GM18861 (cell line): Measurements from ENCODE around the gene SDF4.

Source experiments
- ATAC-seq: cut with Tn5 transposase; IDR thresholded peaks from one replicate; pipeline ENCODE4 v1.9.1; 2021; ENCODE audit not compliant: unreplicated experiment

The SDF4 gene

DNA sequence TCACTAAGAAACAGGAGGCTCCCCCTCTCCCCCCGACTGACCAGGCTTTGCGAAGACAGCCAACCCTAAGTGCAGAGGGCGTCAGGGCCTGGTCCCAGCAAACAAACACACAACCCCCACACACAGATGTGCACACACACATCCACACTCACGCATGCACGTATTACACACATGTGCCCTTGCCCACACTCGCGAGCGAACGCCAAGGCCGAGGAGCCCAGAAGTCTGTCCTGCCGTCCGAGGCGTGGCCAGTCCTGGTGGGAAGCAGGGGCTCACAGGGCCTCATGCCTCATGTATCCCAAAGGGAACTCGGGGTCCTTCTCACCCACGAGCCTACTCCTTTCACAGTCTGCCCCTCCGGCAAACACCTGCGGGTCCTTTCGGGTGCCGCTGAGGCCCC is 2.0 kb downstream of the SDF4 start:
- ATAC-seq, result no peak

- no peak for ATAC-seq
Observed at GRCh38 chr1:1228596-1229321, 3.0 kb downstream of the SDF4 start.

- ATAC-seq, result no peak
Observed at GRCh38 chr1:1228187-1228586, 3.6 kb downstream of the SDF4 start.

GRCh38 chr1:1227386-1227785 is 4.4 kb downstream of the SDF4 start:
- no peak for ATAC-seq

DNA sequence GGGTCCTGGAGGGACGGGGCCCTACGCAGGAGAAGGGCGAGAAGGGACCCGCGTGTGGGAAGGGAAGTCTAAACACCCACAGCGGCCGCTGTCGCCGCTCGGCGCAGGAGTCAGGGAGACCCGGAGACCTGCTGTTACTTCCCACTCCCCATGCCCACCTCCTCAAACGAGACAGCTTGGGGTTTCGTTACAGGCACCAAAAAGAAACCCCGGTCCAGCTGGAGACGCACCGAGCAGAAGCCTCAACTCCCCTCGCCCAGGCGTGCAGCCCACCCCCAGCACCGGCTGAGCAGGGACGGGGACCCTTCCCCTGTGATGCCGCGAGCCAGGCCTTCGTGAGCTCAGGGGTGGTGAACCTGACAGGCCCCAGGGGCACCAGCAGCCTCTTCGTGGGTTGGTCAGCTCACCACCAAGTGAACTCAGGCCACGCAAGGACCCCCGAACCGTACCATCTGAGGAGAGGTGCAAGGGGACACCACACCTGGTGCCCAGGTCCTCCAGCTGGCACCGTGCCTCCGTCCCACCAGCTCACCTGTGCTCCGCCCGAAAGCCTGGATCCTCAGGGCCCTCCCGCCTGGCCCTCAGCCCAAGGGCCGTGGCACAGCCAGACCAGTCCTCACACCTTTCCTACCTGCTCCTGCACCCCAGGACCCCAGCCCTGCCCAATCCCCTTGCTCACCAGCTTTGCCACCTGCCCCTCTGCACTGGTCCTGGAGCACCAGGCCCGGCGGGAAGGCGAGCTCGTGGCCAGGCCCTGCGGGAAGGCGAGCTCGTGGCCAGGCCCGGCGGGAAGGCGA is 5.0 kb downstream of the SDF4 start:
- ATAC-seq, result no peak

- no peak for ATAC-seq
Observed at GRCh38 chr1:1225913-1226312, 5.9 kb downstream of the SDF4 start.

DNA sequence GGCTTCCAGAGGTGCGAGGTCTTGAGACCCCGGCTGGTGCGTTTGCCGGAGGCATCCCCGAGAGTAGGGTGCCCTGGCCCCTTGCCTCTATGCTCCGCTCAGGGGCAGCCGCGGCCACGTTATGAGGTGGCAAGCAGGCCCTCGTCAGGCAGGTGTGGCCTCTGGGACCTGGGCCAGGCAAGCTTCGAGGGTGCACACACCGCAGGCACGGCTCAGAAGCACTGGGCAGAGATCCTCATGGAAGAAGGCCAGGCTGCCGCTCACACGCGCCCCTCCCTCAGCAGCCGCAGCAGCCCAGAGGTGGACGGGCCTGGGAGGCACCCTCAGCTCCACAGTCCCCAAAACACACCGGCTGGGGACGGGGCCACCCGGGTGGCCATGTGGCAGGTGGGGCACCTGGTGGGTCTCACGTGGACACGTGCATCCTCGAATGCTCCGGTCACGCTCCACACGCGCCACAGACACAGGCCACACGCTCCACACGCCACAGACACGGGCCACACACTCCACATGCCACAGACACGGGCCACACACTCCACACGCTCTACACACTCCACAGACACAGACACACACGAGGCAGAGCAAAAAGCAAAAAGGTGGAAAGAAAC is 6.5 kb downstream of the SDF4 start:
- ATAC-seq, result no peak

DNA sequence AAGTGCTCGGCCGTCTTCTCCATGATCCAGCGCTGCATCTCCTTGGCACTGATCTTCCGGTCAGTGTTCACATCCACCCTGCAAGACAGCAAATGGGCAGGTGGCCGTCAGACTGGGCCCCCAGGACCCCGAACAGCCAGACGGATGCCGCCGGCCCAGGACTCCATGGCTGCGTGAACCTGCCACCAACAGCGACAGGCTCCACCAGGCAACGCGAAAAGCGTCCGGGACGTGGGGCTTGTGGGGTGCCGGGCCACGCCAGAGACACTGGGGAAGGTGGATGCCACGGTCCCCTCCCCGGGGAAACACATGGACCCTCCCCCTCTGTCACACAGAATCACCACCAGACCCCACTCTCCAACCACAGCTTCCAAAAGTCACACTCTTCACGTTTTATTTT is 7.9 kb downstream of the SDF4 start:
- ATAC-seq, result no peak

DNA sequence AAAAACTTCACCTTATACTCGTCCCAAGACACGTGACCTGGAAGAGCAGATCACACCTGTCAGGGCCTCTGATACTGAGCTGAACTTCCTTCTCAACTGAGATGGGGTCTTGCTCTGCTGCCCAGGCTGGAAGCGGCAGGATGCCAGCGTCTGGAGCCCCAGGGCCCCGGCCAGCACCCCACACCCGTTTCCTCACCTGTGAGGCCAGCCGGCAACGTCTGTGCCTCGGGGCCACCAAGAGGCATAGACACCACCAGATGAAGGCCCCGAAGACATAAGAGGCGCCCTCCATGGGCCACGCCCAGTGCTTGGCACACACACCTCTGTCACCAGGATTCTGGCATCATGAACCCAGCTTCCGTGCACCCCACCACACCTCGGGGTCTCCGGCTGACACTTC is 8.5 kb downstream of the SDF4 start:
- ATAC-seq, result no peak

- ATAC-seq, result no peak
Observed at GRCh38 chr1:1222575-1223225, 9.1 kb downstream of the SDF4 start.

GRCh38 chr1:1221887-1222574 is 9.8 kb downstream of the SDF4 start:
- no peak for ATAC-seq

GRCh38 chr1:1220197-1220596 is 11.6 kb downstream of the SDF4 start:
- ATAC-seq, result no peak

- no peak for ATAC-seq
Observed at GRCh38 chr1:1219341-1219740, 12.5 kb downstream of the SDF4 start.

DNA sequence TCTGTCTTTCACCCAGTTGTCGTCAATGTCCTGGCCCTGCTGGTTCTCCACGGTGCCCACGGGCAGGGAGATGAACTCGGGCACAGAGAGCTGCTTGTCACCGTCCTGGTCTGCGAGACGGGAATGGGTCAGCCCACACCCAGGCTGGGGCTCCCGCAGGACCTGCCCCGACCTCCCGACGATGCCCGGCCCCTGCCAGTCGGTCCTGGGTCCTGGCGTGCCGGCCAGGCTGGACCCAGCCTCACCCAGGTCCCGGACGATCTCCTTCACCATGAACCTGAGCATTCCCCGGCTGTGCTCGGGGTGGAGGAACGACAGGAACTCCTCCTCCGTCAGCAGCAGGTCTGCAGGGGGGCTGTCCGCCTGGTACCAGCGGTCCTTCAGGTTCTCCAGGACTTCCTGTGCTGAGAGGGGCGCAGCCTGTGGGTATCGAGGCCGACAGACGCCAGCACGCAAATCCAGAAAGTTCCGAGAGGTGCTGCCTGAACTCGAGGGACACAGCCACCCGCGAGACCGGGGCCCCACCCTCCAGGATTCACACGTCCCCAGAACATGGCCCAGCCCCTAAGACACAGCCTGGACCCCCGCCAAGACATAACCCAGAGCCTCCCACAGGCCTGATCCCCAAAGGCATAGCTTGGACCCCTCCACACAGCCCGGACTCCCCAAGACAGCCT is 13.1 kb downstream of the SDF4 start:
- ATAC-seq, result no peak

- no peak for ATAC-seq
Observed at GRCh38 chr1:1217621-1218523, 13.9 kb downstream of the SDF4 start.

DNA sequence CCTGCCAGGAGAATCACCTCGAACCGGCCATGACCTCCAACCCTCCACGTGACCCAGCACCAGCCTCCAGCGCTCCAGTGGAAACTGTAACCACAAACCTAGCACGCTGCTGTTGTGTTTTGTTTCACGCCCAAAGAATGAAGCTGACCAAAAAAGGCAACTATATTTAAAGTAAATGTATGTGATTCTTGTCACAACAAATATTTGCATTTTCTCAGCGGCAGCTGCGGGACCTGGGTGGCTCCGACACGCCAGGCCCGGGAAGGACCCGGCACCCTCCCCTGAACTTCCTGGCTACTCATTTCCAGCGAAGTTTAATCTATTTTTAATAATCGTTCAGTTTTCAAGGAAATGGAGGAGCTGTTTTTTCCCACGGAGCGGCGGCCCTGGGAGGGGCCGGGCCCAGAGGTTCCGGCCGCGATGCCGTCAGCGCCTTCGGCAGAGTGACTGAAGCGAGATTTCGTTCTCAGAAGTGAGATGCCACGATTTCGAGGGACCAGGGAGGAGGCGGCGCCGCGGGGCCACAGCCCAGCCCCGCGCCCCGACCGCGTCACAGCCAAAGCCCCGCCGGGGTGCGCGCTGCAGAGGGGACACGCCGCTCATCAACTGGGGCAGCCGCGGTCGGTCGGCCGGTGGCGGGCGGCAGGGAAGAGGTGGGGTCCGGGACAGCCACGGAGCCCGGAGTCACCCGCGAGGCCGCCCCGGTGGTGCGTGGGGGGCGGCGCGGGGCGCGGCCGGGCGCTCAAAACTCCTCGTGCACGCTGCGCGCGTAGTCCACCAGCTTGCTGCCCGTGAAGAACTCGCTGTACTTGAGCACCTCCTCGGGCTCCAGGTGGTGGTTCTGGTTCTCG is 14.8 kb downstream of the SDF4 start:
- ATAC-seq, result no peak

- no peak for ATAC-seq
Observed at GRCh38 chr1:1215881-1216605, 15.8 kb downstream of the SDF4 start.
